ENCODE data around the gene SH2D3A.
A peak's percentile ranks its signal among the peaks of the same experiment; 100 is the strongest.

DNA sequence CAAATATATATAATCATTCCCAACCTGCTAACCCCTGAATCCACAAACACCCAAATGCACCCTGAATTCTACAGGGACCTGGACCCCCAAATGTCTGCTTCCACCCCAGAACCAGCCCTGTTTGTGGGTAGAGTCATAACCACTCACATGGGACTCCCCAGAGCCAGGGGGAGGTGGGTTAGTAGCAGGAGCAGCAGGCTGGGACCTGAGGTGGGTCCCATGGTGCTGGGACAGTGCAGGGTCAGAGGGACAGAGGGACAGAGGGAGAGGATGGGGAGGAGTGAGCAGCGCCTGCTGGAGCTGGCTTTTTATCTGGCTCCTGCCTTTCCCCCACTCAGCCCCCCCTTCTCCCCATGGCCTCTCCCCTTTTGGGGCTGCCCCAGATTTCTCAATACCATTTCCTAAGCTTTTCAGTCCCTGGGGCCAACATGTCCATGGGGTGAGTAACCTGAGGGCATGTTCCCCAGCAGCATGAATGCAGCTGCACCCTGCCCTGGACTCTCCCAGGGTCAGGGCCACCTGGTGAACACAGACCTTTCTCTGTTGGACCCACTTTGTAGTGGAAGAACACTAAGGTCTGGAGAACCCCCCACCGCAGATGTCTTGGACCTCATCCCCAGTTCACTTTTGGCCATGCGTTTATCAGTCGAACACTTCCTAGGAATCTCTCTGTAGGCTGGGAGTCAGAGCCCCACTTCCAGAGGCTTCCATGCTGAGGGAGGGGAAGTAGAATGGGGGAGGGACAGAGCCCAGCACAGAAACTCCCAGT lies 46.7 kb downstream of the SH2D3A start, which contains the start of gene C3:
- TF ChIP-seq, protein P1, sequence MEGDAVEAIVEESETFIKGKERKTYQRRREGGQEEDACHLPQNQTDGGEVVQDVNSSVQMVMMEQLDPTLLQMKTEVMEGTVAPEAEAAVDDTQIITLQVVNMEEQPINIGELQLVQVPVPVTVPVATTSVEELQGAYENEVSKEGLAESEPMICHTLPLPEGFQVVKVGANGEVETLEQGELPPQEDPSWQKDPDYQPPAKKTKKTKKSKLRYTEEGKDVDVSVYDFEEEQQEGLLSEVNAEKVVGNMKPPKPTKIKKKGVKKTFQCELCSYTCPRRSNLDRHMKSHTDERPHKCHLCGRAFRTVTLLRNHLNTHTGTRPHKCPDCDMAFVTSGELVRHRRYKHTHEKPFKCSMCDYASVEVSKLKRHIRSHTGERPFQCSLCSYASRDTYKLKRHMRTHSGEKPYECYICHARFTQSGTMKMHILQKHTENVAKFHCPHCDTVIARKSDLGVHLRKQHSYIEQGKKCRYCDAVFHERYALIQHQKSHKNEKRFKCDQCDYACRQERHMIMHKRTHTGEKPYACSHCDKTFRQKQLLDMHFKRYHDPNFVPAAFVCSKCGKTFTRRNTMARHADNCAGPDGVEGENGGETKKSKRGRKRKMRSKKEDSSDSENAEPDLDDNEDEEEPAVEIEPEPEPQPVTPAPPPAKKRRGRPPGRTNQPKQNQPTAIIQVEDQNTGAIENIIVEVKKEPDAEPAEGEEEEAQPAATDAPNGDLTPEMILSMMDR (IDR thresholded peaks at IDR 0.05): no peak
- peak; percentile 60 for TF ChIP-seq POLR2A (IDR thresholded peaks at IDR 0.05)

All from ovary (tissue), 3 donors.